Activated CD8-positive, alpha-beta memory T cell treated with anti-CD3 and anti-CD28 coated beads, Interleukin-2, amount 10 ng/mL, durations not matched to agents 7 days and 5 days (primary cell): ENCODE data around the gene CYSRT1. TPM values are rescaled to one million over a fixed set of nuclear protein-coding genes. Genes with fewer than 3 reads are reported as not detected.
A peak's percentile ranks its signal among the peaks of the same experiment; 100 is the strongest.

Experiments
- ATAC-seq: fragments of 150-1000 bp; cut with Tn5 transposase; one replicate; pipeline ENCODE4 v1.10.0; 2021; ENCODE audit warnings: moderate library complexity
- CTCF ChIA-PET: fragments of 350-600 bp; sonication (Branson Sonifier 250); formaldehyde crosslinking; loops from one replicate; lab custom pipeline; 2021; ENCODE audit warnings: antibody characterized with exemption; lab: Charles Lee
- DNase-seq: peaks from one replicate; pipeline ENCODE4 v3.0.0-alpha.2; 2020
- H3K27ac Mint-ChIP-seq: one replicate; pipeline ENCODE4 v1.8.0; 2021; ENCODE audit warnings: mild to moderate bottlenecking, mixed read lengths
- H3K27me3 Mint-ChIP-seq: one replicate; pipeline ENCODE4 v1.8.0; 2021; ENCODE audit warnings: mixed read lengths
- H3K36me3 Mint-ChIP-seq: one replicate; pipeline ENCODE4 v1.8.0; 2021; ENCODE audit warnings: mild to moderate bottlenecking, mixed read lengths
- H3K4me1 Mint-ChIP-seq: one replicate; pipeline ENCODE4 v1.8.0; 2021; ENCODE audit warnings: mixed read lengths
- H3K4me3 Mint-ChIP-seq: one replicate; pipeline ENCODE4 v1.8.0; 2021; ENCODE audit warnings: mild to moderate bottlenecking, moderate library complexity, mixed read lengths
- H3K9me3 Mint-ChIP-seq: one replicate; pipeline ENCODE4 v1.8.0; 2022; ENCODE audit warnings: low read depth, mixed read lengths
- total RNA-seq, 2 experiments: library from RNA; stranded (reverse); gene quantifications; one replicate each; pipeline ENCODE4 v1.2.3, GENCODE V29; 2021

Gene CYSRT1
- total RNA-seq, 2 experiments from 2014 or later, result 0.53 to 0.89 TPM

- Mint-ChIP-seq H3K4me3 (no peak overlapping the region), H3K27me3 (no peaks in the 10 kb centered on the region), H3K9me3 (no peaks in the 10 kb centered on the region), H3K36me3 (peaks cover 5% of the 10 kb centered on the region), H3K27ac (no peak overlapping the region), H3K4me1 (peaks cover 35% of the 10 kb centered on the region)
- ATAC-seq (no peak), DNase-seq (no peak)
- CTCF ChIA-PET, result no interaction called here
These were observed 39.1 kb upstream of the CYSRT1 start for GRCh38 chr9:137185921-137186320.

GRCh38 chr9:137186385-137186784, 38.6 kb upstream of the CYSRT1 start:
- H3K27me3 Mint-ChIP-seq, result no peaks in the 10 kb centered on the region
- peaks cover 5% of the 10 kb centered on the region for H3K36me3 Mint-ChIP-seq
- ATAC-seq (no peak), DNase-seq (no peak)
- H3K4me3 Mint-ChIP-seq, result peak overlapping the region; percentile 93
- CTCF ChIA-PET, result interaction anchor here (3.5 to 5.1 kb wide), 2 partner anchors 18 to 50 kb away, joined by 15 to 55 read pairs; partner anchors contain the start of genes NDOR1, TMEM203 and TPRN
- H3K9me3 Mint-ChIP-seq, result no peaks in the 10 kb centered on the region
- H3K4me1 Mint-ChIP-seq, result peaks cover 35% of the 10 kb centered on the region
- no peak overlapping the region for H3K27ac Mint-ChIP-seq

GRCh38 chr9:137187386-137187785, 37.6 kb upstream of the CYSRT1 start:
- Mint-ChIP-seq H3K36me3 (peaks cover 2% of the 10 kb centered on the region), H3K9me3 (no peaks in the 10 kb centered on the region), H3K4me3 (peak overlapping the region; percentile 93), H3K4me1 (peaks cover 35% of the 10 kb centered on the region), H3K27ac (peak overlapping the region; percentile 92), H3K27me3 (no peaks in the 10 kb centered on the region)
- no peak for DNase-seq
- ATAC-seq, result no peak
- CTCF ChIA-PET, result interaction anchor here (1.2 to 5.1 kb wide), 8 partner anchors 11 to 67 kb away, joined by 6 to 55 read pairs (median 11); partner anchors contain the start of genes CYSRT1, NDOR1, NELFB and RNF208

GRCh38 chr9:137188086-137188489, 36.9 kb upstream of the CYSRT1 start:
- Mint-ChIP-seq H3K9me3 (no peaks in the 10 kb centered on the region), H3K4me3 (peak overlapping the region; percentile 93), H3K4me1 (peaks cover 35% of the 10 kb centered on the region), H3K36me3 (peaks cover 2% of the 10 kb centered on the region), H3K27me3 (no peaks in the 10 kb centered on the region), H3K27ac (peak overlapping the region; percentile 92)
- DNase-seq, result no peak
- CTCF ChIA-PET, result interaction anchor here (0.9 to 5.1 kb wide), 17 partner anchors 10 to 154 kb away, joined by 3 to 55 read pairs (median 8); partner anchors contain the start of genes CYSRT1, NDOR1, NELFB and RNF208
- ATAC-seq, result no peak

- DNase-seq, result peak; percentile 93
- no peaks in the 10 kb centered on the region for H3K27me3 Mint-ChIP-seq
- no peaks in the 10 kb centered on the region for H3K9me3 Mint-ChIP-seq
- peaks cover 35% of the 10 kb centered on the region for H3K4me1 Mint-ChIP-seq
- CTCF ChIA-PET, result interaction anchor here (0.9 to 5.1 kb wide), 26 partner anchors 10 to 160 kb away, joined by 3 to 55 read pairs (median 4); partner anchors contain the start of genes CYSRT1, NDOR1, NELFB and RNF208
- ATAC-seq, result peak; percentile 81
- peak within 1 kb of the TSS; percentile 93 for H3K4me3 Mint-ChIP-seq
- H3K36me3 Mint-ChIP-seq, result peaks cover 2% of the 10 kb centered on the region
- H3K27ac Mint-ChIP-seq, result peak within 1 kb of the TSS; percentile 92
These were observed 36.3 kb upstream of the CYSRT1 start, which contains the start of the genes ANAPC2 and SSNA1 for GRCh38 chr9:137188490-137189296. ANAPC2 (minus strand) TSS chr9:137188560; CDS start chr9:137188532, 28 bp downstream. SSNA1 (plus strand) TSS chr9:137188676; CDS start chr9:137188727, 51 bp downstream.

GRCh38 chr9:137189297-137190295, 35.4 kb upstream of the CYSRT1 start:
- DNase-seq, result no peak
- Mint-ChIP-seq H3K4me3 (peak overlapping the region; percentile 93), H3K27ac (peak overlapping the region; percentile 92), H3K36me3 (peaks cover 2% of the 10 kb centered on the region), H3K9me3 (no peaks in the 10 kb centered on the region), H3K4me1 (peaks cover 35% of the 10 kb centered on the region), H3K27me3 (no peaks in the 10 kb centered on the region)
- CTCF ChIA-PET, result interaction anchor here (0.9 to 5.1 kb wide), 24 partner anchors 9 to 161 kb away, joined by 3 to 55 read pairs (median 4); partner anchors contain the start of genes CYSRT1, NDOR1, NELFB and RNF208
- ATAC-seq, result no peak

- no peaks in the 10 kb centered on the region for H3K9me3 Mint-ChIP-seq
- H3K27ac Mint-ChIP-seq, result peak overlapping the region; percentile 36
- H3K36me3 Mint-ChIP-seq, result peaks cover 2% of the 10 kb centered on the region
- H3K27me3 Mint-ChIP-seq, result no peaks in the 10 kb centered on the region
- ATAC-seq (no peak), DNase-seq (no peak)
- peaks cover 34% of the 10 kb centered on the region for H3K4me1 Mint-ChIP-seq
- CTCF ChIA-PET, result interaction anchor here (0.7 to 5.1 kb wide), 7 partner anchors 8 to 70 kb away, joined by 3 to 55 read pairs (median 12); partner anchors contain the start of genes CYSRT1, NDOR1, RNF208 and RNF224
- peak overlapping the region; percentile 28 for H3K4me3 Mint-ChIP-seq
These were observed 34.6 kb upstream of the CYSRT1 start for GRCh38 chr9:137190315-137190856.

GRCh38 chr9:137191245-137191644, 33.7 kb upstream of the CYSRT1 start:
- peaks cover 2% of the 10 kb centered on the region for H3K36me3 Mint-ChIP-seq

GRCh38 chr9:137191691-137192447, 33.1 kb upstream of the CYSRT1 start:
- Mint-ChIP-seq H3K36me3 (peaks cover 2% of the 10 kb centered on the region), H3K4me3 (no peak overlapping the region), H3K9me3 (no peaks in the 10 kb centered on the region), H3K27ac (no peak overlapping the region), H3K27me3 (no peaks in the 10 kb centered on the region), H3K4me1 (peaks cover 24% of the 10 kb centered on the region)
- ATAC-seq (no peak), DNase-seq (no peak)
- CTCF ChIA-PET, result interaction anchor here (1.2 kb wide), 1 partner anchor 9 kb away, joined by 4 read pairs; the partner anchor contains the start of gene TPRN

More at GRCh38 chr9:137191245-137191644, 33.7 kb upstream of the CYSRT1 start:
- DNase-seq (no peak), ATAC-seq (no peak)
- Mint-ChIP-seq H3K9me3 (no peaks in the 10 kb centered on the region), H3K27ac (peak overlapping the region; percentile 36), H3K27me3 (no peaks in the 10 kb centered on the region), H3K4me1 (peaks cover 29% of the 10 kb centered on the region), H3K4me3 (no peak overlapping the region)
- CTCF ChIA-PET, result interaction anchor here (5.1 kb wide), 1 partner anchor 13 kb away, joined by 55 read pairs; the partner anchor contains the start of genes NDOR1, TMEM203 and TPRN

- ATAC-seq (no peak), DNase-seq (no peak)
- H3K27me3 Mint-ChIP-seq, result no peaks in the 10 kb centered on the region
- H3K9me3 Mint-ChIP-seq, result no peaks in the 10 kb centered on the region
- peaks cover 2% of the 10 kb centered on the region for H3K36me3 Mint-ChIP-seq
- no peak overlapping the region for H3K27ac Mint-ChIP-seq
- H3K4me3 Mint-ChIP-seq, result no peak overlapping the region
- H3K4me1 Mint-ChIP-seq, result peaks cover 19% of the 10 kb centered on the region
- CTCF ChIA-PET, result interaction anchor here (1.2 kb wide), 1 partner anchor 8 kb away, joined by 4 read pairs; the partner anchor contains the start of gene TPRN
These were observed 32.6 kb upstream of the CYSRT1 start for GRCh38 chr9:137192448-137192780.

GRCh38 chr9:137192859-137193258, 32.1 kb upstream of the CYSRT1 start:
- no peak for DNase-seq
- Mint-ChIP-seq H3K9me3 (no peaks in the 10 kb centered on the region), H3K27ac (no peak overlapping the region), H3K4me3 (no peak overlapping the region), H3K36me3 (peaks cover 2% of the 10 kb centered on the region), H3K4me1 (peaks cover 16% of the 10 kb centered on the region), H3K27me3 (no peaks in the 10 kb centered on the region)
- ATAC-seq, result no peak
- CTCF ChIA-PET, result interaction anchor here (0.8 to 1.2 kb wide), 2 partner anchors 8 to 44 kb away, joined by 4 read pairs; partner anchors contain the start of gene TPRN
